Sigmoid colon (tissue), 7 donors: ENCODE data around the gene NOL12. TPM values are rescaled to one million over a fixed set of nuclear protein-coding genes. Genes with fewer than 3 reads are reported as not detected.

Experiments used
- DNase-seq: peaks from one replicate; pipeline ENCODE4 v3.0.0-alpha.2; 2019
- H3K27ac ChIP-seq, 4 donors: fragments of 200-600 bp; sonication (generic); one replicate each; pipeline ENCODE4 v1.5.1; 2016 to 2019; ENCODE audit warnings: mild to moderate bottlenecking in 1 of 4
- H3K27me3 ChIP-seq, 3 donors: fragments of 200-600 bp; sonication (generic); one replicate each; pipeline ENCODE4 v1.5.1; 2019; ENCODE audit warnings: mild to moderate bottlenecking in 1 of 3
- H3K36me3 ChIP-seq, 4 donors: fragments of 200-600 bp; sonication (generic); one replicate each; pipeline ENCODE4 v1.5.1; 2016 to 2019
- H3K4me1 ChIP-seq, 4 donors: fragments of 200-600 bp; sonication (generic); one replicate each; pipeline ENCODE4 v1.5.1; 2017 to 2019
- H3K4me3 ChIP-seq, 4 donors: fragments of 200-600 bp; sonication (generic); one replicate each; pipeline ENCODE4 v1.5.1; 2017 to 2019; ENCODE audit warnings: mild to moderate bottlenecking in 2 of 4, moderate library complexity in 1 of 4
- H3K9me3 ChIP-seq, 4 donors: fragments of 200-600 bp in 3 of 4; sonication (generic) in 3 of 4; one replicate each; pipeline versions ENCODE4 v1.5.1 to v1.6.1; 2013 to 2019
- CTCF ChIP-seq, 4 experiments: fragments of 450-650 bp in 3 of 4; fragments of 200-600 bp in 1 of 4; IDR thresholded peaks; one replicate each; pipeline ENCODE4 v1.5.1; 2016 to 2019; ENCODE audit warnings: antibody characterized with exemption in 4 of 4, mild to moderate bottlenecking in 3 of 4, moderate library complexity in 2 of 4
- EP300 ChIP-seq, 4 donors: sonication (generic); formaldehyde crosslinking; IDR thresholded peaks; one replicate each; pipeline ENCODE4 v1.6.1; 2017; ENCODE audit warnings: antibody characterized with exemption in 4 of 4
- POLR2A ChIP-seq, 2 donors: fragments of 450-650 bp; IDR thresholded peaks; one replicate each; pipeline ENCODE4 v1.6.1; 2016; ENCODE audit warnings: antibody characterized with exemption in 2 of 2, mild to moderate bottlenecking in 2 of 2, moderate library complexity in 2 of 2
- POLR2AphosphoS5 ChIP-seq, 4 donors: sonication (generic); formaldehyde crosslinking; IDR thresholded peaks; one replicate each; pipeline ENCODE4 v1.6.1; 2017; ENCODE audit warnings: antibody characterized with exemption in 4 of 4
- WGBS, 2 donors: extraction: QIAGEN DNeasy Blood & Tissue Kit; methylation state at CpG; one replicate each; pipeline ENCODE4 v1.1.7; 2013; 5-methylcytosine and 5-hydroxymethylcytosine counted together
- intact Hi-C: fragments of 100-400 bp; cut with DNase I; formaldehyde crosslinking; loops from one replicate; pipeline ENCODE4 v1.15.1; 2023
- polyA plus RNA-seq, 3 donors: library from polyadenylated mRNA; stranded (reverse); fragments of 200-250 nt; gene quantifications; one replicate each; pipeline ENCODE4 v1.2.3, GENCODE V29; 2013
- total RNA-seq, 4 donors: library from RNA; depleted of rRNA; stranded (reverse); fragments of >200 nt; gene quantifications; one replicate each; pipeline ENCODE4 v1.1.0, GENCODE V29; 2016
- donor health status: healthy with polysubstance abuse.
- donor health status: Bipolar disorder and iron deficiency.
- donor health status: healthy.

NOL12 gene
- total and polyA plus RNA-seq, 7 donors = 10.7 to 41.4 (median 28.2) TPM

- H3K4me1 ChIP-seq = peaks cover 0 to 55% (median 42%) of the 10 kb centered on the region in 4 donors
These were observed 13.8 kb upstream of the NOL12 start for GRCh38 chr22:37672206-37672919.

GRCh38 chr22:37672920-37673455 is 13.2 kb upstream of the NOL12 start:
- no peak for DNase-seq
- Histone ChIP-seq H3K4me3 (no peak overlapping the region), H3K27ac (peak overlapping the region; percentile 92 to 99 (median 95)), H3K4me1 (peaks cover 0 to 61% (median 49%) of the 10 kb centered on the region in 4 donors), H3K27me3 (no peaks in the 10 kb centered on the region), H3K9me3 (no peaks in the 10 kb centered on the region), H3K36me3 (no peaks in the 10 kb centered on the region)
- 33 to 46% methylated on average over 11 of the region's 11 CpGs for WGBS, 2 donors
- TF ChIP-seq POLR2AphosphoS5 (IDR thresholded peaks at IDR 0.05) (no peak), EP300 (IDR thresholded peaks at IDR 0.05) (no peak), CTCF (IDR thresholded peaks at IDR 0.05) (no peak), POLR2A (IDR thresholded peaks at IDR 0.05) (no peak)
- intact Hi-C loops = no loop called here

More at GRCh38 chr22:37672206-37672919, 13.8 kb upstream of the NOL12 start:
- no peaks in the 10 kb centered on the region for H3K9me3 ChIP-seq
- WGBS, 2 donors = 51% methylated on average over 15 of the region's 15 CpGs
- intact Hi-C loops = no loop called here
- no peak overlapping the region for H3K4me3 ChIP-seq
- DNase-seq = no peak
- TF ChIP-seq EP300 (IDR thresholded peaks at IDR 0.05) (no peak), POLR2AphosphoS5 (IDR thresholded peaks at IDR 0.05) (no peak), CTCF (IDR thresholded peaks at IDR 0.05) (no peak), POLR2A (IDR thresholded peaks at IDR 0.05) (no peak)
- peak overlapping the region; percentile 92 to 99 (median 95) for H3K27ac ChIP-seq
- no peaks in the 10 kb centered on the region for H3K36me3 ChIP-seq
- no peaks in the 10 kb centered on the region for H3K27me3 ChIP-seq

- peak overlapping the region in 1 of 4 donors; percentile 67 for H3K4me3 ChIP-seq
These were observed 11.9 kb upstream of the NOL12 start for GRCh38 chr22:37674248-37674647.

More at GRCh38 chr22:37674248-37674647, 11.9 kb upstream of the NOL12 start:
- H3K27ac ChIP-seq = peak overlapping the region; percentile 92 to 99 (median 95)
- no peaks in the 10 kb centered on the region for H3K27me3 ChIP-seq
- TF ChIP-seq POLR2A (IDR thresholded peaks at IDR 0.05) (no peak), EP300 (IDR thresholded peaks at IDR 0.05) (no peak), CTCF (IDR thresholded peaks at IDR 0.05) (no peak)
- intact Hi-C loops = no loop called here
- peaks cover 0 to 9% (median 1%) of the 10 kb centered on the region in 4 donors for H3K36me3 ChIP-seq
- H3K4me1 ChIP-seq = peaks cover 0 to 70% (median 58%) of the 10 kb centered on the region in 4 donors
- no peaks in the 10 kb centered on the region for H3K9me3 ChIP-seq
- no peak for DNase-seq
- WGBS, 2 donors = 73 to 81% methylated on average over 12 of the region's 12 CpGs
